HG03439 (cell line): Measurements from ENCODE around the gene RBM19.

Source experiments
- ATAC-seq: cut with Tn5 transposase; IDR thresholded peaks from one replicate; pipeline ENCODE4 v1.9.1; 2021; ENCODE audit warnings: mild to moderate bottlenecking, moderate library complexity; ENCODE audit not compliant: unreplicated experiment

RBM19 gene

GRCh38 chr12:113793250-113793649, 172.9 kb downstream of the RBM19 start:
- ATAC-seq, result no peak

GRCh38 chr12:113792450-113792849, 173.7 kb downstream of the RBM19 start:
- ATAC-seq, result no peak

DNA sequence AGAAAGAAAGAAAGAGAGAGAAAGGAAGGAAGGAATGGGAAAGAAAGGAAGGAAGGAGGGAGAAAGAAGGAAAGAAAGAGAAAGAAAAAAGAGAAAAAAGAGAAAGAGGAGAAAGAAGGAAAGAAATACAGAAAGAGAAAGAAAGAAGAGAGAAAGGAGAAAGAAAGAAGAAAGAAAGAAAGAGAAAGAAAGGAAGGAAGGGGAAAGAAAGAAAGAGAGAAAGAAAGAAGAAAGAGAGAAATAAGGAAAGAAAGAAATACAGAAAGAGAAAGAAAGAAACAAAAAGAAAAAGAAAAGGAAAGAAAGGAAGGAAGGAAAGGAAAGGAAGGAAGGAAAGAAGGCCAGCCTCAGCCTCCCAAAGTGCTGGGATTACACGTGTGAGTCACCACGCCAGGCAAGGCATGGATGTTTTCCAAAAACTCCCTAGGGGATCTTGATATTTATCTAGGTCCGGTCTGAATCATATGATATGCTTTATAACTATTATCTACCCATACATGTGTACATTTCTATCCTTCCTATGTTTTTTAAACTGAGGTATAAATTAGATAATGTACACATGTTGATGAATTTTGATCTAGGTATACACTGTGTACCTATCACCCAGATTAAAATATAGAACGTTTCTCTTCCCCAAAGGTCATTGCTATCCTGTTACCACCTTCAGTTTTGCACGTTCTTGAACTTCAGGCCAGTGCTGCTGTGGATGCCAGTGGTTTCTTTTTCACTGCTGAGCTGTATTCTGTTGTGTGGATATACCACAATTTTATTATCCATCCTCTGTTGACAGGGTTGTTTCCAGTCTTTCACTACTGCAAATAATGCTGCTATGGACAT, 177.9 kb downstream of the RBM19 start:
- no peak for ATAC-seq

DNA sequence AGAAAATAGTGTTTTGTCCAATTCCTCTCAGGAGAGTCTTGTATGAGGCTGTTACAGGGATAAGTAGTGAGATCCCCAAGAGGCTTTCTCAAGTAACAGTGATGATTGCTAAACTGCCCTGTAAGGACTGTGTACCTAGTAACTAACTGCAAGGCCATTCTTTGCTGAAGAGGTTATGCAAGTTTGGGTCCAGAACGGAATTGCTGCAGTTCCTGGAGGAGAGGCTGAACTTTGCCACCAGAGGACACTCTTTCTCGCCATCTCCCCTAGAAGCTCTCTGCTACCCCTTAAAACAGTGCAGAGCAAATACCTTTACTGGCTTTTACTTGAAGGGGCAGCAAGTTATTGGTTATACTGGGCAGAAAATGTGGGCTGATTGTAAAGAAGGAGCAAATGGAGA, 180.0 kb downstream of the RBM19 start:
- ATAC-seq, result no peak

- no peak for ATAC-seq
These were observed 182.3 kb downstream of the RBM19 start for GRCh38 chr12:113783811-113784210.

- ATAC-seq, result no peak
These were observed 183.3 kb downstream of the RBM19 start for GRCh38 chr12:113782873-113783272.

DNA sequence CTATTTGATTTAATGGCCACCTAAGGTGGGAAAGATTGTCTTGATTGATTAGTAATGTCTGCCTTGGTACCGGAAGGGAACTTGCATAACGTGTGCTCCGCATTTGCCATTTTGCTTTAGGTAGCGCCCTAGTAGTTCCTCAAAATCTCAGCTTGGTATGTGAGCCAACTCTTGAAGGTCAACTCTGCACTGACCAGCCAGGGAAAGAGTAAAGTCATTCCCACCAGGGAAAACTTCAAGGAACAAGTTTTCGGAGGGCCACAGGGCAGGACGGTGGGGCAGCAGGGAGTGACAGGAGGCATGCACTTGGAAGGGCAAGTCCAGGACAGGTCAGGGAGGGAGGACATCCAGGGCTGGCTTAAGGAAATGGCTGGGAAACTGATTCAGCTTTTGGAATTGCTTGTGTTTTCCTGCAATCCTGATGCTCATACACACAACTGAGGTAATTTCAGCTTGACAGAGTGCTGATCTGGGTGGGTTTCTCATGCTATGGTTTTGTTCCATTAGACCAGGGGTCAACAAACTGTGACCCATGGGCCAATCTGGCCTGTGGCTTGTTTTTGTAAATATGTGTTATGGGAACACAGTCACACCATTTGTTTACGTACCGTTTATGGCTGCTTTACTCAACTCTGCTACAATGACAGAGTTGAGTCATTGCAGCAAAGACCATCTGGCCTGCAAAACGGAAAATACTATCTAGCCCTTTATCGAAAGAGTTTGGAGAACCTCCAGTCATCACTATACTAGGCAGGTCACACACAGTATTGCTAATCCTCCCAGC, 184.5 kb downstream of the RBM19 start:
- no peak for ATAC-seq

- ATAC-seq, result no peak
These were observed 186.4 kb downstream of the RBM19 start for GRCh38 chr12:113779774-113780173.

DNA sequence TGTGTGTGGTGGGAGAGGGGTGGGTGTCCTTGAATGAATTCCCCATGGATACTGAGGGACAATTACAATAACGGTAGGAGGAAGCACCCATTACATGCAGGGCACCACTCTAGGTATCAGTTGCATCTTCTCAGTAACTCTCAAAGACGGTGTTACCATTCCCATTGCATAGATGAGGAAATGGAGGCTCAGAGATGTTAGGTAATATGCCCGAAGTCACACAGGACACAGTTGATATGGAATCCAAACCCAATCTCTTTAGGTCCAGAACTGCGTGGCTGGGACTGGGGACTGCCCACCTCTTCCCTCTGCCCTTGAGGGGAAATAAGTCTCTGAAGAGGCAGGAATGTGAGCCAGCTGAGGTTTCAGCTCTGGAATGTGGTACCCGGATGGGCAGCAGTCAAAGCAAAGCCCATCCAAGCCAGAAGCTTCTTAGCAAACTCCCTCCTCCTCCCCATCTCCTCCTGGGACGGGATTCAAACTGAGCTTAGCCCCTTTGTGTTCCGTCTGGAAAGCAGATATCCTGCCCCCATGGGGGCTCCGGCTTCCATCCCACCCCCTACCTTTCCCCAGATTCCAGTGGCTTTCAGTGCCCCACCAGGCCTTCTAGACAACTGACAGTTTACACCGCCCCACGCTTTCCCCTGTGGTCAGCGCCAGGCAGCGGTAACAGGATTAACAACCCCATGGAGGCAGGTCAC, 187.5 kb downstream of the RBM19 start:
- ATAC-seq, result no peak

DNA sequence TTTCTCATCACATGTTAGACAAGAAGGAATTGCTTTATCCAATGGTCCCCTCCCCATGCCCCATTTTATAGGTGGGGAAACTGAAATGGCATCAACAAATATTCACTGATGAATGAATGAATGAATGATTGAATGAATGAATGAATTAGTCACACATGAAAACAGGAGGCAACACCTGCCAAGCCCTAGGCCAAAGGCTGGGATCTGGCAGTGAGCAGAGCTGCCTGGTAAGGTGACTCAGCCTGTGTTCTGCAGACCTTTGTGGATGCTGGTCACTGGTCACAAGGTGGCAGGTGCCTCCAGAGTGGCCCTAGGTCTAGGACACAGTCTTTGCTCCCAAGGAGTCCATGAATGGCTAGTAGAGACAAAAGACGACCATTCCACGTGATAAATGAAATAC, 188.4 kb downstream of the RBM19 start:
- no peak for ATAC-seq

- no peak for ATAC-seq
These were observed 189.6 kb downstream of the RBM19 start for GRCh38 chr12:113776536-113776935.

GRCh38 chr12:113774526-113774925, 191.6 kb downstream of the RBM19 start:
- no peak for ATAC-seq

DNA sequence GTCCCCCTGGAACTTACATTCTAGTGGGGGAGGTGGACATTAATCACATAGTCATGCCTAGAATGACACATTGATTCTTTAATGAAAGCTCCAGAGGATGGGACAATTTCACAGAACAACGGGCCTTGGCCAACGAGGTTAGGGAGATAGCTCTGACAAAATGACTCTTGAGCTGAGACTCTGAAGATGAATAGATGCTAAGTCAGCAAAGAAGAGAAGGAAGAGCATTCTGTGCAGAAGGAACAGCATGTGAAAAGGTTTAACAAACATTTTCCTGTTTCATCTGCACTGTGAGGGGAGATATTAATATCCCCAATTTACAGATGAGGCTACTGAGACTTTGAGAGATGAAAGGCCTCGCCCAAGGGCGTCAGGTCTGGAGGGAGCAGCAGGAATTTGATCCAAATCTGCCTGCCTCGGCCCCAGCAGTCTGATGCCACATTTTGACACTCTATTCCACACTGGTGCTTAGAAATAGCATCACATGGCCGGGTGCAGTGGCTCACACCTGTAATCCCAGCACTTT, 193.6 kb downstream of the RBM19 start:
- no peak for ATAC-seq

GRCh38 chr12:113770389-113770865, 195.7 kb downstream of the RBM19 start:
- ATAC-seq, result no peak

DNA sequence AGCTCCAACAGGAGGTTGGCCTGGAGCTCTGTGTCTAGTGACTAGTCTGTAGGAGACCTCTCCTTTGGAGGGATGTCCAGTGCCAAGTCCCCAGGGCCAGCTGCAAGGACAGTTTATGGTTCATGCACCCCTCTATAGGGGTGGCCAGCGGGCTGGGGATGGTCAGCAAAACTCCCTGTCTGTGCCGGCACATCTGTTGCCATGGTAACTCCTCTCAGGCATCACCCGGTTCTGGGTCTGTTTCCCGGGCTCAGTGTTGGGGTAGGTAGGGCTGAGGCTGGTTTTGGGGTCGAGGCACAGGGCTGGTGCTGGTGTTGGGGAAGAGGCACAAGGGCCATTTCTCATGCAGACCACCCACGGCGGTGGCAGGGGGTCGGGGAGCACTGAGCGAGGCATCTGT, 196.8 kb downstream of the RBM19 start:
- ATAC-seq, result no peak

GRCh38 chr12:113768850-113769249, 197.3 kb downstream of the RBM19 start:
- no peak for ATAC-seq

DNA sequence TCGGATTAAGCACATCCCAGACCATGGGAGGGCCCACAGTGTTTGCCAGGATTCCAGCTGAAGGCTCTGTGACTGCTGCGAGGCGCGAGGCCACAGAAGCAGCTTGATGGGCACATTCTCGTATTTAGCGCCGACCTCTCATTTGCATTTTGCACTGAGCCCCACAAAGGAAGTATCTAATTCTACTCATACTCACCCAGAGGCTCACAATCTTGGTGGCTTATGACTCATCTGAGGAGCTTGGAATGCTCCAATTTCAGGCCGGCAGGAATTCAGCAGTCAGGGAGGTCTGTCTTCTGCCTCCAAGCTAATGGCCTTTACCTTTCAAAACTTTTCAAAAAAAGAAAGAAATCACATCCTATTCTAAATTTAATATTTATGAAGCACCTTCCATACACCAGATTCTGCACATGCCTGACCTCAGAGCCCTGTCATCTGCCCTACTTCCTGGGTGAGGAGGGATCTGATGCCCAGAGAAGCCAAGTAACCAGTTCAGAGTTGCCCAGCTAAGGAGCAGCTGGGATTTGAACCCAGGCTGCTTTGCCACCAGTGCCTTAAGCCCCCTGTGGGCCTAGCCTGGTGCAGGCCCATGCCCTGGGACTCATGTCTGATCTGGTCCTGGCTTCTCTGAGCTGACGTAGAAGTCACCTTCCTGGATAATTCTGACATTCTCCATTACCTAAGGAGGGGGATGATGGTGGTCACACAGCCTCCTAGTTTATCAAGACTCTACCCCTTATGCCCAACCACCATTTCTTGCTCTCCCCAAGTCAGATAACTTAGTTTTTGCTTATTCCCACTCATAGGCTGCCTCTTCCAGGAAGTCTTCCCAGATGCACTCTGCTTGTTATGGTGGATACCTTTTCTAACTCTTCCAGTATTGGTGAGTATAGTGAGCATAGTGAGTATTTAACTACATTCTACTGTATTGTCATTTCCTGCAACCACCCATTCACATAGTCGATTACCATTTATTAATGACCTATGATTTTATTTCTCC, 198.9 kb downstream of the RBM19 start:
- no peak for ATAC-seq
